AG08395 (cell line): ENCODE data around the gene ZBTB24.
"Not testable (repeated sequence)": the region's sequence is repeated elsewhere in the genome, so short reads cannot be mapped to it uniquely, and the experiment has no call there.

ENCODE experiments used
- DNase-seq: peaks from one replicate; pipeline ENCODE4 v3.0.0; 2012; ENCODE audit warnings: mixed read lengths, low spot score

ZBTB24 gene

DNA sequence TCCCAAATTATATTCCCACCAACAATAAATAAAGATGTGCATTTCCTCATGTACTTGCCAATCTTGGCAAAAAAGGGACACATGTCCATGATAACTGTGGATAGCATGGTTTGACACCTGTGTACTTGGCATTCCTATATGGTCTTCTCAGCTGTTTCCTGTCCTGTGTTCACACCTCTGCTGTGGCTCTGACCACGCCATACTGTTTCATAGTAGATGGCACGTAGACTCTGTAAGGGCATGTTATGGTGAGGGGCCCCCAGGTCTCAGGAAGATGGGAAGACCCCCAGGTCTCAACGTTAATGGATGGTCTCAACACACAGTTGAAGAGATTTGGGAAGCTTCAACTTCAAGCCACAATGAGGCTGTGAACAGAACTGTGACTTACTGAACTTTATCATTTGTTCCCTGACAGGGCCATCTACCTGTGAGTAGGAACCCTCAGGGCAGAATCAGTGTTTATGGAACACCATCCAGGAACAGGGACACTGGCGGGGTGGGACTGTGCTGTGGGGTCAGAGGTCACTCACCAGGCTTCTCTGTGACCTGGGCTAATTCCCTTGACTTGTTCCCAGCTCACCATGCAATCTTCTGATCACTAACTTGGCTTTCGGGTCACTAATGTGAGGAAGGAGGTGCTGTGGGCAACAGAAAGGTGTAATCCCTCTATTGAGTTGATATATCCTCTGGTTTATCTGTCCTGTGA lies 11.8 kb downstream of the ZBTB24 start:
- DNase-seq: no peak

DNA sequence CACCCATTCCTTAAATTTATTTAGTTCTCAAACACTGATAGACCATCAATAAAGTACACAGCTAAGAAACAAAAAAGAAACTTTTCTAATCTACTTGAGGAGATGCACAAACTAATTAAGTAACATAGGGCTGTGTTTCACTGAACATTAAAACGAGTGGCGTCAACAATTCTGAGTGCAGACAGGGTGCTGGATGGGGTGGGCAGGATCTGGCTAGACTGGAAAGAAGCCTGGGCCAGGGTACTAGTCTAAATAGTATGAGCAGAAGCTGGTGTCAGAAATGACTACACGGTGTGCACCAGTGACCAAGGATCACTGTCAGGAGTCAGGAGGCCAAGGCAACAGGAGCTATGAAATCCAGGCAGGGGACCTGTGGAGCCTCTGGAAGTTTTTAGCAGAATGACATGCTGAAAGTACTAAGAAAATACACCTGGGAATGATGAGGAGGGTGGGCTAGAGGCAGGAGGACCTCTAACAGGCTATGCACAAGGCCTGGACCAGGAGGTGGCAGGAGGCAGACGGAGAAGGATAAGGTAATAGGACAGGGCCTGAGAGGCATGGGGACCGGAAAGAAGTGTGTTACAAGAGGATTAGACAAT lies 13.3 kb downstream of the ZBTB24 start:
- DNase-seq: no peak

DNA sequence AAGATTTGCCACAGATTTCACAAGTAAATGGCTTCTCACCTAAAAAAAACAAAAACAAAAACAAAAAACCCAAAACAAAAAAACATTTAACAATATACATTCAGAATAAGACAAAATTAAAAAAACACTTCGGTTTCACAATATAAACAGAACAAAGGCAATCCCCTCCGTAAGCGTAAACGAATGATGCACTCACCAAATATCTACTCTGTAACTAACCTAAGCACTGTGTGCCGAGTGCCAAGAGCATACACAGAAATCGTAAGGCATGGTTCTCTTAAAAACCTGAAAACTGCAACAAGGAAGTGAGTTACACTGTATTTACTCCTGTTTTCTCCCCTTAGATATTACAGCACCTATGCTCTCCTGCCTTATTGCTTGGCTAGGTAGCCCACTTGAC lies 15.3 kb downstream of the ZBTB24 start:
- no peak for DNase-seq

DNA sequence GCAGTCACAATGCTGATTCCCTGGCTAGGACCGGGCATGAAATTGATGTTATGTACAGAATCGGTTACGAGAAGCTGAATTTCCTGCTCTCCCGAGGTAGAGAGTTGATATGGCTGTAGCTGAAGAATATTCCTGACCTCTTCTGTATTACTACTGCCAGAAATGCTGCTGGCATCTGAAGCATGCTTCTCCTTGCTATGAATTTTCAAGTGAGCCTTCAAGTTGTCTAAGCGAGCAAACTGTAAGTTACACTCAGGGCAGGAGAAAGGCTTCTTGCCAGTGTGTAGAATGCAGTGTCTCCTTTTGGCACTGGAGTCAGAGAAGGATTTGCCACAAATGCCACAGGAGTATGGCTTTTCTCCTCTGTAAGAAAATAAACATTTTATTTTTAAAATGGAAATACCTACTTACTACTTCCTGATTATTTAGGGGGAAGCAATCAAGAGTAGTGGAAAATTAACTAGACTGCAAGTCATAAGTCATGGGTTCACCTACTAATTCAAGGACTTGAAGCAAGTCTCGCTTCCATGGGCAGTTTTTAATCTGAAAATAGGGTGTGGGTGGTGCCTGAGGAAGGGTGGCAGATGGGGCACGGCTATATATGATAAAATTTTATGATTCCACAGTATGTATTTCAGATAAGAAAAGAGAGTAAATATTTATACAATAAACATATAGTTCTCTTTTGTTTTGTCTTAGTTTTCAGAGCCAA lies 16.7 kb downstream of the ZBTB24 start:
- DNase-seq: no peak

DNA sequence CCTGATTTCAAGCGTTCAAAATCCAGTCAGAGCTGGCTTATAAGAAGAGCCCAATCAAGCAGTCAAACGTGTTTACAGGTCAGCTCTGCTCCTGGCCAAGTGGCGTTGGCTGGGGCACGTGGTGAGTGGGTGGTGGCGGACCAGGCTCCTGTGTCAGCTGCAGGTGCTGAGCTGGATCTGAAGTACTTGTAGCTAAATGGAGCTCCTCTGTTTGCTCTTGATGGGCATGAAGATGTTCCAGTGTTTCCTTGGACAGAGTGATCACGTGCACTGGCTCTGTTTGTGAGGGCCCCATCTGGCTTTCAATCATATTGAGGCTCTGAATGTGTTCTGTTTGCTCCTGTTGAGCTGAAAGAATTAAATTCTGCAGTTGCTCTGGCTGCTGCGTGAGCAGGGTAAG lies 17.2 kb downstream of the ZBTB24 start:
- no peak for DNase-seq

DNA sequence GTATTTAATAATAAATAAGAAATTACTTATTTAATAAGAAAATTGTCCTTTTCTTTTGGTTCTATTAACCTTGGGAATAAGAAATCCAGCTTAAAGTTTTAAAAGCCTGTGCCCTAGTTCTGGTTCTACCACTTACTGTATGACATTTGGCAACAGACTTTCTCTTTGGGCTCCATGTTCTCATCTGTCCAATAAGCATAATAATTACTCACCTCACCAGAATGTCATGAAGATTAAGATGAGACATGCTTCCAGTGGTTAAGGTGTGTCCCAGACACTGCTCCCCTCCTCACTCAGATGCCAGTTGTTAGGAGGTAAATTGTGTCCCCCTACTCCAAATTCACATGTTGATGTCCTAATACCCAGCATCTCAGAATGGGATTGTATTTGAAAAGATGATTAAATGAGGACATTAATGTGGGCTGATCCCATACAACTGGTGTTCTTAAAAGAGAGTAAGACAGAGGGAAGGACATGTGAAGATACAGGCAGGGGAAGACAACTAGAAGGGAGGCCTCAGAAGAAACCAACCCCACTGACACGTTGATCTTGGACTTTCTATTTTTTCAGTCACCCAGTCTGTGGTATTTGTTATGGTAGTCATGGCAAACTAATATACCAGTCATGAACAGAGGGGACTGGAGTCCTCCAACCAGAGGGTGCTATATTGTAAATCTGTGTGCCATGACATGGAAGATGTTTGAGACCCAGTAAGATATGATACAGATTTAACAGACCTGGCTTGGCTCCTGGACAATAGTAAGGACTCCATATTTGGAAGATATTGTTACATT lies 21.1 kb downstream of the ZBTB24 start:
- DNase-seq: no peak

DNA sequence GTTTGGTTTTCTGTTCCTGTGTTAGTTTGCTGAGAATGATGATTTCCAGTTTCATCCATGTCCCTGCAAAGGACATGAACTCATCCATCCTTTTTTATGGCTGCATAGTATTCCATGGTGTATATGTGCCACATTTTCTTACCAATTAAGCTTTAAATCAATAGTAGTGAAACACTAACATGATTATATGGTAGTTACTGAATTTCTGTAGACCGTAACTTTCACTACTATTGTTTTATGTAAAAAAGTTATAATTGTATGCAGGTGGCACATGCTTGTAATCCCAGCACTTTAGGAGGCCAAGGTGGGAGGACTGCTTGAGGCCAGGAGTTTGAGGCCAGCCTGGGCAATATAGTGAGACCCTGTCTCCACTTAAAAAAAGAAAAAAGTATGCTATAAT lies 21.8 kb downstream of the ZBTB24 start:
- not testable (repeated sequence) for DNase-seq

DNA sequence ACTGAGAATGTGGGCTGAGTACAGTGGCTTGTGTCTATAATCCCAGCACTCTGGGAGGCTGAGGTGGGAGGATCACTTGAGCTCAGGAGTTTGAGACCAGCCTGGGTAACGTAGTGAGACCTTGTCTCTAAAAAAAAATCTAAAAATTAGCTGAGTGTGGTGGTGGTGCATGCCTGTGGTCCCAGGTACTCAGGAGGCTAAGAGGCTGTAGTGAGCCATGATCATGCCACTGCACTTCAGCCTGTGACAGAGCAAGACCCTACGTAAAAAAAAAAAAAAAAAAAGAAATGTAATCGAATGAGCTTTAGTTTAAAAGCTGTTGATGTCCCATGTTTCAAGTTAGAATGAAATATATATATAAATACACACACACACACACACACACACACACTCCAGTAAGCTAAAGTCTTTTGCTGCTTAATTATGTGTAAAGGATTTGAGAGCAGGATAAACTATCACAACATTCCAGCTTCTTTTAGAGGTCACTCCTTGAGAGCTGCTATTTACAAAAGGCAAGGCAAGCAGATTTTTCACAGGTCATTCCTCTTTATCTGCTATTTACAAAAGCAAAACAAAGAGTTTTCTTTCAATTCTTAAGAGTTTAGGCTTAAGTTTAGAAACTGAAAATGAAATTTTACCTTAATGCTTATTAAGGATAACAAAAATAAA lies 22.7 kb downstream of the ZBTB24 start:
- DNase-seq: no peak

DNA sequence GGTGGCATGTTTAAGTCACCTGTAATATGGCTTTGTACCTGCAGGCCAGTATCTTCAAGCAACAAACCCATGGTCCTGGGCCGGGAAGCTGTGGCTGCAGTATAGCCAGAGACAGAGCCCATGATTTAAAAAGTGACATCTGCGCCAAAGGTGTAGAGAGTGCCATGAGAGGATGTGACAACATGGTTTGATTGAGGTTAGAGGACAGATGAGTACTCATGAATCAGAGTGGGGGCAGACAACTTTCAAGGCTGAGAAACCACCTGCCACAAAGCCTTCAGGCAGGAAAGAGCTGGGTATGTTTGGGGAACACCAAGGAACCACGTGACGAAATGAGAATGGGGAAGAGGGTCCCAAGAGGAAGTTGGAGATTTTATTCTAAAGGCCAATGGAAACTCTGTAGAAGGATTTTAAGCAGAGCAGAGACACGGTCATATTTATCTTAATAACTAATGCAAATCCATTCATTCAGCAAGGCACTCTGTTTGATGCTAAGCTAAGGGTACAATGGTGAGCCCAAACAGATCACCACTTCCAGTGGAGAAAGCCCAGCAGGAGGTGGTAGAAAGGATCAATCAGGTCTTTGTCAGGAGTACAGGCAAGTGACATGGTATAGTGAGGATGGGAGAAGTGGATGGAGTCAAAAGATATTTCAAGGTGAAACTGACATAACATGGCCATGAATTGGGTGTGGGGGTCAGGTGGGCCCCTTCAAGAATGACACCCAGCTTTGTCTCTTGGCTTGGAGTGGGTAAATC lies 24.1 kb downstream of the ZBTB24 start:
- no peak for DNase-seq

DNA sequence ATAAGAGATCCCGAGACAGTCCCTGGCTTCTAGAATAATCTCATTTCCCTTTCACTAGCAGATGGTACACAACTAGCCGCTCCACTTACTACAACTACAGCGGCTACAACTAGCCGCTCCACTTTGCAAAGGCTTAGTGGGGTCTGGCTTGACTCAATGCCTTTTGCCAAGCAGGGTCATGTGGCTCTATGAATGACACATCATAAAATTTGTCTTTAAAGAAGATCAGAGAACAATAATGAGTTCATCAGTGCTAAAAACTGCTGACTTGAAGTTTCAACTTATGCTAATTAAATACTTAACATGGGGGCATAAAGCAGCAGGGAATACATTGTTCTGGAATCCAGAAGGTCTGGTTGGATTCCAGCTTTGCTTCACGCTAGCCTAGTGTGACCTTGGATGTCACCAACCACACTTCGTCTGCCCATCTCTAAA lies 25.4 kb downstream of the ZBTB24 start:
- DNase-seq: no peak

DNA sequence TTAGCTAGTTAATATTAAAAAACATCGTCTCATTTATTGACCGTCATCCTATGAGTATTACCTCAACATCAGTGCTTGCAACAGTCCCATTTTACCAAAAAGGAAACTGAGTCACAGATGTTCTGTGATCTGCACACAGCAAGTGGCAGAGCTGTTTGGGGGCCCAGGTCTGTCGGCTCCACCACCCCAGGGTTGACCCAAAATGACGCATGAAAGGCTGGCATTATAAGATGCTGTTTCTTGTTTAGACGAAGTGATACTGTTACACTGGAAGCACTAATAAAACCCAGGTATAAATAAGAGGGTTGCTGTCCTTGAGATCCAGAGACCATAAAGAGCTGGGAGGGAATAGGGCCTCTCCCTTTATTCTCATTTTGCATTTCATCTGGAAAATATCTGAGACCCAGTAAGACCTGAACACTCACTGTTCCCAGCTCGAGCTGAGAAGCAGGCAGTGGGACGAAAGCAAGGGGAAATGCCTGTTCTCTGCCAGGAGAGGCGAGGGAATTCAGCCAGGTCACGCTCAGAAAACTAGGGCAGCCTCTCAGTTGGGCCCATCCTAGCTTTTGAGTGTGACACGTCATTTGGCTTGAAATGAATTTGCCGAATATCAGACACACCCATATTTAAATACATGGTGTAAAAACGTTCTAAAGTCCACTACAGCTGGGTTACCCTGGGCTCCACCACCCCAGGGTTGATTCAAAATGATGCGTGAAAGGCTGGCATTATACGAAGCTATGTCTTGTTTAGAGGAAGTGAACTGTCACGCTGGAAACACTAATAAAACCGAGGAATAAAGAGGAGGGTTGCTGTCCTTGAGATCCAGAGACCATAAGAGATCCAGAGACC lies 26.1 kb downstream of the ZBTB24 start:
- peak; percentile 86 for DNase-seq

DNA sequence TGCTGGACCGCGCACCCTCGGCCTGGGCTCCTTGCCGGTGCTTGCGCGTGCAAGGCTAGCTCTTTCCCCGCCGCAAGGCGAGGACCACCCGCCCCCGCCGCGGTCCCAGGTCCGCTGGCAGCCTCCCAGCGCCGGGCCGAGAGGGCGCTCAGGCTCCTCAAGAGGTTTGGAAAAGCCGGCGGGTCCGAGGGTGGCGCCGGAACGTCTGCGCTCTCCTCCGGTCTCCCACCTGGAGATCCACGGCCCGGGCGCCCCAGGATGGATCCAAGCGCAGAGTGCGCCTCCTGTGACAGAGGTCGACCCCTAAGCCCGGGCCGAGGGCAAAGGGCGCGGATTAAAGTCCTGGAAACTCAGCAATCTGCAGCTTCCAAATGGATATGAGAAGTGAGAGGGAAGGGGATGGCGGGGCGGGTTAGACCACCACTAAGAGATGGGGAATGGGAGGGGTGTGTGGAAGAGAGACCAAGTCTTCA lies 26.9 kb downstream of the ZBTB24 start:
- no peak for DNase-seq

DNA sequence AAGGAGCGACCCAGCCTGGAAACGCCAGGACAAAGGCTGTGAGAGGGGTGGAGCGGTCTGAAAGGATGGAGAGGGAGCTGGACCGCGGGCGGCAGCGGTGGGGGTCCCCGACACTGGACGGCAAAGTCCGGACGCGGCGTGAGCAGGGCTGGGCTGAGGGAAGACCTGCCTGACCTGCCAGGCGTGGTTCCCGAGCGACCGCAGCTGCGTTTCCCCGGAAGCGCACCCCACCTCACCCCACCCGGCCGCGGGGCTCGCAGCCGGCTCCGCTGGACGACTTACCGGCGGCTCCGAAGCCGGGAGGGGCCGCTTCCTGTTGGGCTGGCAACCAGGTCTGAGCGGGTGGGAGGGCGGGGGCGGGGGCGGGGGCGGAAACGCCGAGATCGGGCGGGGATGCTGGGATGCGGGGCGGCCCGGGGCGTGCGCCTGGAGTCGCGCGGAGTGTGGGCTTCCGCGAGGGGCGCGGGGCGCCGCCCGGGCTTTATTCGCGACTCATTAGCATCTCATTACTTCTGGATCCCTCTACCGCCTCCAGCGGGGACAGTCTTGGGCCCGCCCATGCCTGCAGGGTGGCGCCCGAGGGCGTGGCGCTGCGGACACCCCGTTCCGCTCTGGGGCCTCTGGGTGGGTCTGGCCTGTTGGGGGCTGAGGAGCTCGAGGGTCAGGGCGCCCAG lies 27.4 kb downstream of the ZBTB24 start, which contains the start of gene MICAL1:
MICAL1 (minus strand) TSS at position 336 of the 674 bp plus-strand sequence. CDS start 1,576 bp downstream, outside the sequence.
- peak; percentile 83 for DNase-seq

DNA sequence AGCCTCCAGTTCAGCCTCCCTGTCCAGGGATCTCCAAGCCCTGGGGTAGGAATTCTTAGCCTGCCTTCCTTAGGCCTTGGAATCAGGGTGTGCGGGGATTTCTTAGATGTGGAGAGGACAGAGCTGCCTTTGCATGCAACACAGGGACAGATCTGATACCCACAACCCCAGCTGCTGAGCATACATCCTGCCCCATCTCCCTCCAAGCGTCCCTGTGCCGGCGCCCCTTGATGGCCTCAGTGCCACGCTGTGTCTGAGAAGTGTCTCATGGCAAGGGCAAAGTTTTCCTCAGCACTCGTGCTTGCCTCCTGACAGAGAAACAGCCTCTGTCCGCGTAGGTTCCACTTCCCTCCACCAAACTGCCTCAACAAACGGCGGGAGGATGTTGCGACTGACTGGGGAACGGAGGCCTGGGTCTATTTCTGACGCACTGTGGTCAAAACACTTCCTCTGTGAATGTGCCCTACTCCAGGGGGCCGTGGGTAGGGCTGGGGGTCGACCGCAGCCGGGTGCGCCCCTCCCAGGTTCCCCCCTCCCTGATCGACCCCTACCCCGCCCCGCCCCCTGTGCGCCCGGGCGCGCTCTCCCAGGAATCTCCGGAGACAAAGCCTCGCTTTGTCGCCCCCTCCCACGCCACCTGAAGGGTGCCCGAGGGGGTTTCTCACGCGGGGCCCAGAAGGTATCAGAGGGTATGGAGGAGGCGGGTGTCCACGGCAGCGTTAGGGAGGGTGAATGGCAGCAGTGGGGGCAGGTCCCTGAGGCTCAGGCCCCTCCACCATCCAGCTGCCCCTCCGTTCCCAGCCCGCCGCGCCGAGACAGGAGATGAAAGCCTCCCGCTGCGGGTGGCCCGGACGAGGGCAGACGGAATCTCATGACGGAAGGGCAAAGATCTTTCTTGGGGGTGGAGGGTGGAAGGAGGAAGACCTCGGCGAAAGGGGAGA lies 28.3 kb downstream of the ZBTB24 start:
- DNase-seq: peak; percentile 17

DNA sequence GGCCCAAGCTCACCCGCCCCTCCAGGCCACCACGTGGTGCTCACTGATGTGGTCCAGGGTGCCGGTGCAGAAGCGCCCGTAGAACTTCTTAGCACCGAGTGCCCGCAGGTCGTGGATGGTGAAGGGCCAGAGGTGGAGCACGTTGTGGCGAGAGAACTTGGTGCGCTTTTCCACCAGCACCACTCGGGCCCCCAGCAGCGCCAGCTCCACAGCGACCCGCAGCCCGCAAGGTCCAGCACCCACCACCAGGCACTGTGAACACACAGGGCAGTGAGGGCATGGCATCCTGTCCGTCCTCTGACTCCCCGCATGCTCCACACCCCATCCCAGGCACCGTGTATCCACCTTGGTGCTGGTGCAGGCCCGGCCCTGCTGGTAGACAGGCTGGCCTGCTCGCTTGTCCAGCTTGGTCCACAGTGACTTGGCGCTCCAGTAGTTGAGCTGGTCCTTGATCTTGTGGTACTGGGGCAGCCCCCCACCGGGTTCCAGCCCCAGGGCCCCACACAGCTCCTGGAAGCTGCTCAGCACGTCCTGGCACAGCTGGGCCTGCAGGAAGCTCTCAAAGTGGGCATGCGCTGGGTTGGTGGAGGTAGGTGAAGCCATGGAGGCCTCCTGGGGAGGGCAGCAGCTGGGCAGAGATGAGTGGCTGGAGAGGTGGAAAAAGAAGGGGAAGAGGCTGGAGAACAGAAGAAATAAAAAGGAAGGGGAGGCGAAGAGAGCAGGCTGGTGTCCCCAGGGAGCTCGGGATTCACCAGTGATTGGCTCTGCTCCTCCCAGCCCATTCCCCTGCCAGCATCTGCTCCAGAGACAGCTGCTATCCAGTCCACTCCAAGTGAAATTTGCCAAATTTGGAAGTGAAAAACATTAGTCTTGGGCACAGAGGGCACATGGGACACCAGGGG lies 29.2 kb downstream of the ZBTB24 start:
- peak; percentile 64 for DNase-seq

DNA sequence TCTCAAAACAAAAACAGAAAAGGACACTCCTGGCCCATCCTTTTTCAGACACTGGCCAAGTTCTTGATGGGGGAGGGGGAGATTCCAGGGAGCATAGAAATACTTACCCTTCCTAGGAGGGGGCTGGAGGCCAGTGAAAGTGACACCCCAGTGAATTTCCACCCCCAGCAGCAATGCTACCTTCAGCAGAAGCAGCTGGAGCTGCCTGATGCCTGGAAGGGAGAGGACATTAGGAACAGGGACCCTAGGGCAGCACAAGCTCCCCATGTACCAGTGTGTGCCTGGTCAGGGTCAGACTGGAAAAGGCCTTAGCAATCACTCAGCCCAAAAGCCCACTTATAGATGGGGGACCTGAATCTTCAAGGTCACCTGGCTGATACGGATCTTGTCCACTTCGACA lies 29.9 kb downstream of the ZBTB24 start:
- no peak for DNase-seq

DNA sequence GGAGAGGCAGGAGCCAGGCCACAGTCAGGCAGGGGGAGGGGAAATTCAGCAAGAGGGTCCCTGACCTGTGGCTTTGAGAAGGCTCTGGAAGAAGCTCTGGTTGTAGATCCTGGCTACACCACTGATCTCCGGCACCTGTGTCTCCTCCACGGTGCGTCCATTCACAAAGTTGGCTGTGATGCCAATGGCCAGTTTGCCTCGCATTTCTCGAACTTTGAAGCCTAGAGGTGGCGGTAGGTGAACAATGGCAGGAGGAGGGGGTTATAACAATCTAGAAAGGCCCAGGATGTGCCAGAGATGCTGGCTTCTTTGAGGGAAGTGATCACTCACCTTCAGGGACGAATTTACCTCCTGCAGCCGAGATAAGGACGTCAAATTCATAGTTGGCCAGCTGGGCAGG lies 30.8 kb downstream of the ZBTB24 start:
- no peak for DNase-seq
